ENCODE measurements around the gene EFNB1. TPM values are rescaled to one million over a fixed set of nuclear protein-coding genes. Genes with fewer than 3 reads are reported as not detected.
"Not testable (repeated sequence)": the region's sequence is repeated elsewhere in the genome, so short reads cannot be mapped to it uniquely, and the experiment has no call there.

Gene EFNB1
- total RNA-seq (10 to 100 TPM; 17.0 to 24.0 TPM), polyA plus RNA-seq (1 to 10 TPM; 3.6 to 5.6 TPM)
- long read RNA-seq, donor 1, transcript EFNB1-201 (5 exons, 3,314 nt) = major isoform, 15 of 55 reads
- long read RNA-seq, donor 1, partial matches to known transcripts = 4 of 55 reads
- long read RNA-seq, donor 1, other reads (novel, unspliced or antisense) = 36 of 55 reads
- long read RNA-seq, donor 2, transcript EFNB1-201 (5 exons, 3,314 nt) = major isoform, 16 of 22 reads
- long read RNA-seq, donor 2, partial matches to known transcripts = 5 of 22 reads
- long read RNA-seq, donor 2, other reads (novel, unspliced or antisense) = 1 of 22 reads

DNA sequence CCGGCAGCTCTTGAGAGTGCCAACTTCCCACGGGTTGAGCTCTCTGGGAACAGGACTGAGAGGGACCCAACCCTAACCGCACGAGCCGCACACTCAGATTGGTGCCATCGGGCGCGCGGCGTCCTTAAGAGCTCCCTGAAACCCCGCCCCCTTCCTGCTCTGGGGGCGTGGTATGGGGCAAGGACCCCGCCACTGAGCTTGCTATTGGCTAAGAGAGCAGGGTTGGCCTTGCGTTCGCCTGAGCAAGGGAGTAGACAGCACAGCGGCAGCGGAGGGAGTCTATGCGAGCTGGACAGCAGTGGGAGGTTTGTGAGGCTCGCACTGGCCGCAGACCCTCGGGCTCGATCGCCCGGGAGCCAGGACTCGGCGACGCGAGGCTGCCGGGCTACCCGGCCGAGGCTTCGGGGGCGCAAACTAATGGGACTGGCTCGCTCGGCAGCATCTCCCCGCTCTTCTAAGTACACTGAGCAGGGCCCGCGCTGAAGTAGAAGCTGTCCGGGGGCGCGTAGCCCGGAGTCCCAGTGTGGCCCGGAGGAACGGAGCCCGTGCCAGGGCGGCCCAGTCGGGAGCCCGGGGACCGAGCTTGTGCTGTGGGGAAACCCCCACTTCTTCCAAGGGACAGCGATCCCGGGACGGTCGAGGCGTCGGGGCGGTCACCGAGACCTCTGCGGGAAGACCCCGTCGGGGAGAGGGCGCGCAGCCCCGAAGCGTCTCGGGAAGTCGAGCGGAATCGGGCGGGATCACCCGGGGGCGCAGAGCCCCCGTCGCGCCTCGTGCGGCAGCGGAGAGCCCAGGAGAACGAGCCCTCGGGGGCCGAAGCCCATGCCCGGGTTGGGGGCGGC is at the start of gene EFNB1:
EFNB1 (plus strand) TSS at position 282 of the 842 bp plus-strand sequence. CDS start 756 bp downstream, outside the sequence.
- H3K27me3 ChIP-seq (ENCODE audit: control insufficient read depth in 1 of 2, insufficient read depth in 2 of 2, low read length in 1 of 2) = no peaks in the 10 kb centered on the region
- DNase-seq (peak; percentile 94 to 95), ATAC-seq (ENCODE audit: low FRiP score) (peak; percentile 93)
- 0 to 39% methylated on average over 80 to 82 of the region's 82 CpGs for WGBS, 2 donors
- H3K9me3 ChIP-seq (ENCODE audit: control insufficient read depth, low read length) = no peaks in the 10 kb centered on the region
- peak within 1 kb of the TSS in 1 of 2 donors; percentile 24 for H3K27ac ChIP-seq (ENCODE audit: low read depth in 1 of 2, low read length in 2 of 2)
- intact Hi-C loops (cut with DNase I) = loop anchor here (2.0 to 5.0 kb wide), 4 partner anchors 232 to 464 kb away; partner anchors contain the start of gene PJA1 (in 1 of the 2)
- H3K4me3 ChIP-seq (ENCODE audit: low read length in 2 of 2) = peak within 1 kb of the TSS; percentile 56 to 63
- no peaks in the 10 kb centered on the region for H3K36me3 ChIP-seq (ENCODE audit: control insufficient read depth in 1 of 2, insufficient read depth in 2 of 2, low read length in 1 of 2)
- no peaks in the 10 kb centered on the region for H3K4me1 ChIP-seq (ENCODE audit: control insufficient read depth in 1 of 2, insufficient read depth in 2 of 2, low read length in 2 of 2)

GRCh38 chrX:68781295-68781694 is 47.5 kb upstream of the EFNB1 start:
- ATAC-seq (ENCODE audit: low FRiP score); H3K4me3 ChIP-seq (ENCODE audit: low read length in 2 of 2); H3K36me3 ChIP-seq (ENCODE audit: control insufficient read depth in 1 of 2, insufficient read depth in 2 of 2, low read length in 1 of 2); H3K27me3 ChIP-seq (ENCODE audit: control insufficient read depth in 1 of 2, insufficient read depth in 2 of 2, low read length in 1 of 2); intact Hi-C loops (cut with DNase I); H3K27ac ChIP-seq (ENCODE audit: low read depth in 1 of 2, low read length in 2 of 2); H3K9me3 ChIP-seq (ENCODE audit: control insufficient read depth, low read length); H3K4me1 ChIP-seq (ENCODE audit: control insufficient read depth in 1 of 2, insufficient read depth in 2 of 2, low read length in 2 of 2); DNase-seq: not testable (repeated sequence)
- WGBS, 2 donors = 87 to 96% methylated on average over 4 of the region's 4 CpGs

DNA sequence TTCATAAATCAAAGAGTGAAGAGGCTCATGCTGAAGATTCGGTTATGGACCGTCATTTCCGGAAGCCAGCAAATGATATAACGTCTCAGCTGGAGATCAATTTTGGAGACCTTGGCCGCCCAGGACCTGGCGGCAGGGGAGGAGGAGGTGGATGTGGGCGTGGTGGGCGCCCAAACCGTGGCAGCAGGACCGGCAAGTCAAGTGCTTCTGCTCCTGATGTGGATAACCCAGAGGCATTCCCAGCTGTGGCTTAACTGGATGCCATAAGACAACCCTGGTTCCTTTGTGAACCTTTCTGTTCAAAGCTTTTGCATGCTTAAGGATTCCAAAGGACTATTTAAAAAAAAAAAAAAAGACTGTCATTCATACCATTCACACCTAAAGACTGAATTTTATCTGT is 44.0 kb upstream of the EFNB1 start:
- H3K27ac ChIP-seq (ENCODE audit: low read depth in 1 of 2, low read length in 2 of 2) = no peak overlapping the region
- no peak overlapping the region for H3K4me3 ChIP-seq (ENCODE audit: low read length in 2 of 2)
- no peaks in the 10 kb centered on the region for H3K9me3 ChIP-seq (ENCODE audit: control insufficient read depth, low read length)
- WGBS, 2 donors = 77 to 88% methylated on average over 10 of the region's 10 CpGs
- H3K4me1 ChIP-seq (ENCODE audit: control insufficient read depth in 1 of 2, insufficient read depth in 2 of 2, low read length in 2 of 2) = no peaks in the 10 kb centered on the region
- intact Hi-C loops (cut with DNase I) = no loop called here
- DNase-seq (no peak), ATAC-seq (ENCODE audit: low FRiP score) (no peak)
- H3K27me3 ChIP-seq (ENCODE audit: control insufficient read depth in 1 of 2, insufficient read depth in 2 of 2, low read length in 1 of 2) = no peaks in the 10 kb centered on the region
- no peaks in the 10 kb centered on the region for H3K36me3 ChIP-seq (ENCODE audit: control insufficient read depth in 1 of 2, insufficient read depth in 2 of 2, low read length in 1 of 2)

GRCh38 chrX:68786581-68786980 is 42.2 kb upstream of the EFNB1 start:
- H3K27ac ChIP-seq (ENCODE audit: low read depth in 1 of 2, low read length in 2 of 2); H3K4me1 ChIP-seq (ENCODE audit: control insufficient read depth in 1 of 2, insufficient read depth in 2 of 2, low read length in 2 of 2); H3K4me3 ChIP-seq (ENCODE audit: low read length in 2 of 2); intact Hi-C loops (cut with DNase I); H3K36me3 ChIP-seq (ENCODE audit: control insufficient read depth in 1 of 2, insufficient read depth in 2 of 2, low read length in 1 of 2); H3K9me3 ChIP-seq (ENCODE audit: control insufficient read depth, low read length); DNase-seq; H3K27me3 ChIP-seq (ENCODE audit: control insufficient read depth in 1 of 2, insufficient read depth in 2 of 2, low read length in 1 of 2); ATAC-seq (ENCODE audit: low FRiP score): not testable (repeated sequence)
- 82 to 87% methylated on average over 3 to 4 of the region's 4 CpGs for WGBS, 2 donors

- no peaks in the 10 kb centered on the region for H3K9me3 ChIP-seq (ENCODE audit: control insufficient read depth, low read length)
- no peaks in the 10 kb centered on the region for H3K36me3 ChIP-seq (ENCODE audit: control insufficient read depth in 1 of 2, insufficient read depth in 2 of 2, low read length in 1 of 2)
- no peaks in the 10 kb centered on the region for H3K4me1 ChIP-seq (ENCODE audit: control insufficient read depth in 1 of 2, insufficient read depth in 2 of 2, low read length in 2 of 2)
- WGBS, 2 donors = 64 to 80% methylated on average over 3 of the region's 3 CpGs
- intact Hi-C loops (cut with DNase I) = no loop called here
- H3K27me3 ChIP-seq (ENCODE audit: control insufficient read depth in 1 of 2, insufficient read depth in 2 of 2, low read length in 1 of 2) = no peaks in the 10 kb centered on the region
- no peak overlapping the region for H3K27ac ChIP-seq (ENCODE audit: low read depth in 1 of 2, low read length in 2 of 2)
- no peak for ATAC-seq (ENCODE audit: low FRiP score)
- DNase-seq = no peak
- H3K4me3 ChIP-seq (ENCODE audit: low read length in 2 of 2) = no peak overlapping the region
These were observed 38.9 kb upstream of the EFNB1 start for GRCh38 chrX:68789966-68790365.

DNA sequence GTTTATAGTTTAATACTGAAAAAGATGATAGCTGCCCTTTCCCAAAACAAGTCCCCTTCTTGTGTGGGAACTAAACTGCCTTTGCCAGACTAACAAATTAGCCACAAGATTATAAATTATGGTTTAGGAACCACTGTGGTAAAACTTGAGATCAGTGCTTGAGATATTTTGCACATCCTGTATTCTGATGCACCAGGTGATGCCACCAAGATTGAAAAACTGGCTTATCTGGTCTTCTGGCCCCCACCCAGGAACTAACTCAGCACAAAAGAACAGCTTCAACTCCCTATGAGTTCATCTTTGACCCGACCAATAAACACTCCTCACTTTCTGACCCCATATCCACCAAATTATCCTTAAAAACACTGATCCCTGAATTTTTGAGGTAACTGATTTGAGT is 36.7 kb upstream of the EFNB1 start:
- Histone ChIP-seq H3K27ac (ENCODE audit: low read depth in 1 of 2, low read length in 2 of 2) (no peak overlapping the region), H3K4me3 (ENCODE audit: low read length in 2 of 2) (no peak overlapping the region), H3K4me1 (ENCODE audit: control insufficient read depth in 1 of 2, insufficient read depth in 2 of 2, low read length in 2 of 2) (no peaks in the 10 kb centered on the region), H3K9me3 (ENCODE audit: control insufficient read depth, low read length) (no peaks in the 10 kb centered on the region), H3K27me3 (ENCODE audit: control insufficient read depth in 1 of 2, insufficient read depth in 2 of 2, low read length in 1 of 2) (no peaks in the 10 kb centered on the region), H3K36me3 (ENCODE audit: control insufficient read depth in 1 of 2, insufficient read depth in 2 of 2, low read length in 1 of 2) (no peaks in the 10 kb centered on the region)
- DNase-seq (no peak), ATAC-seq (ENCODE audit: low FRiP score) (no peak)
- intact Hi-C loops (cut with DNase I) = no loop called here
- 57 to 98% methylated on average over 1 of the region's 1 CpG for WGBS, 2 donors

- ATAC-seq (ENCODE audit: low FRiP score) = no peak
These were observed 34.4 kb upstream of the EFNB1 start for GRCh38 chrX:68794461-68794860.

DNA sequence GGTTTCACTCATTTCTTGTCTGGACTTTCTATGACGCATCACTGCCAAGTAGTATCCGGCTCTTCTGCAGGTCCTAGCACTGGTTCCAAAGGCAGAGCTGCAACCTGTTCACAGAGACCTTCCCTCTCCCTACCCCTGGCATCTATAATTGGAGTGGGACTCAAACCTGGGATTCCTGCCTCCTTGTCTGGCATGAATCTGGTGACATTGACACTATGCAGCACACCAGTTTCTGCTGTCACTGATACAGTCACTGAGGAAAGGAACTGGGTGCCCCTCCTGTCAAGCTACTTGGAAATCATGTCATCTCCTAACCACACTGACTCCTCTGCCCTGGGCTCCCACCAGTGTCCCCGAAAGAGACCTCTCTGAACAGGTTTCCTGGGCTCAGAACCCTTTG is 33.1 kb upstream of the EFNB1 start:
- no peaks in the 10 kb centered on the region for H3K27me3 ChIP-seq (ENCODE audit: control insufficient read depth in 1 of 2, insufficient read depth in 2 of 2, low read length in 1 of 2)
- ATAC-seq (ENCODE audit: low FRiP score) = no peak
- H3K4me3 ChIP-seq (ENCODE audit: low read length in 2 of 2) = no peak overlapping the region
- no peaks in the 10 kb centered on the region for H3K9me3 ChIP-seq (ENCODE audit: control insufficient read depth, low read length)
- DNase-seq = no peak
- H3K27ac ChIP-seq (ENCODE audit: low read depth in 1 of 2, low read length in 2 of 2) = no peak overlapping the region
- intact Hi-C loops (cut with DNase I) = no loop called here
- WGBS, 2 donors = 69 to 76% methylated on average over 3 of the region's 3 CpGs
- H3K36me3 ChIP-seq (ENCODE audit: control insufficient read depth in 1 of 2, insufficient read depth in 2 of 2, low read length in 1 of 2) = no peaks in the 10 kb centered on the region
- no peaks in the 10 kb centered on the region for H3K4me1 ChIP-seq (ENCODE audit: control insufficient read depth in 1 of 2, insufficient read depth in 2 of 2, low read length in 2 of 2)

More at GRCh38 chrX:68794461-68794860, 34.4 kb upstream of the EFNB1 start:
- Histone ChIP-seq H3K27ac (ENCODE audit: low read depth in 1 of 2, low read length in 2 of 2) (no peak overlapping the region), H3K27me3 (ENCODE audit: control insufficient read depth in 1 of 2, insufficient read depth in 2 of 2, low read length in 1 of 2) (no peaks in the 10 kb centered on the region), H3K4me1 (ENCODE audit: control insufficient read depth in 1 of 2, insufficient read depth in 2 of 2, low read length in 2 of 2) (no peaks in the 10 kb centered on the region), H3K9me3 (ENCODE audit: control insufficient read depth, low read length) (no peaks in the 10 kb centered on the region), H3K36me3 (ENCODE audit: control insufficient read depth in 1 of 2, insufficient read depth in 2 of 2, low read length in 1 of 2) (no peaks in the 10 kb centered on the region), H3K4me3 (ENCODE audit: low read length in 2 of 2) (no peak overlapping the region)
- DNase-seq = no peak
- 62 to 63% methylated on average over 4 of the region's 4 CpGs for WGBS, 2 donors
- intact Hi-C loops (cut with DNase I) = no loop called here
